H9 (cell line): Measurements from ENCODE around the gene PREP. TPM values are rescaled to one million over a fixed set of nuclear protein-coding genes. Genes with fewer than 3 reads are reported as not detected.

Source experiments
- DNase-seq: peaks from one replicate; pipeline ENCODE4 v3.0.0-alpha.2; 2017
- H2AFZ ChIP-seq: one replicate; pipeline ENCODE4 v1.6.1; 2013; ENCODE audit warnings: mild to moderate bottlenecking, low read length, control low read depth, moderate library complexity
- H2AK5ac ChIP-seq: 2 replicates; pipeline ENCODE4 v1.6.1; 2013; ENCODE audit warnings: low read length, control low read depth, mixed read lengths; ENCODE audit not compliant: insufficient read length
- H2BK120ac ChIP-seq: one replicate; pipeline ENCODE4 v1.6.1; 2013; ENCODE audit warnings: low read depth, mild to moderate bottlenecking, low read length, control low read depth, inconsistent platforms; ENCODE audit not compliant: poor library complexity, severe bottlenecking
- H2BK12ac ChIP-seq: 2 replicates; pipeline ENCODE4 v1.6.1; 2013; ENCODE audit warnings: low read length, control low read depth, mixed read lengths, low read depth; ENCODE audit not compliant: insufficient read length
- H2BK15ac ChIP-seq: 2 replicates; pipeline ENCODE4 v1.6.1; 2013; ENCODE audit warnings: low read depth, low read length, control low read depth
- H2BK20ac ChIP-seq: one replicate; pipeline ENCODE4 v1.6.1; 2013; ENCODE audit warnings: low read depth, mild to moderate bottlenecking, low read length, control low read depth, inconsistent platforms; ENCODE audit not compliant: poor library complexity, severe bottlenecking
- H2BK5ac ChIP-seq: 2 replicates; pipeline ENCODE4 v1.6.1; 2013; ENCODE audit warnings: low read length, control low read depth, mixed read lengths; ENCODE audit not compliant: insufficient read length
- H3K14ac ChIP-seq: 2 replicates; pipeline ENCODE4 v1.6.1; 2013; ENCODE audit warnings: low read length, control low read depth; ENCODE audit not compliant: insufficient read depth
- H3K18ac ChIP-seq: 2 replicates; pipeline ENCODE4 v1.6.1; 2013; ENCODE audit warnings: low read depth, mild to moderate bottlenecking, mixed read lengths, low read length, control low read depth; ENCODE audit not compliant: insufficient read length
- H3K23ac ChIP-seq: 2 replicates; pipeline ENCODE4 v1.6.1; 2013; ENCODE audit warnings: low read length, control low read depth, mixed read lengths, low read depth; ENCODE audit not compliant: insufficient read length
- H3K23me2 ChIP-seq: 2 replicates; pipeline ENCODE4 v1.6.1; 2013; ENCODE audit warnings: low read depth, mild to moderate bottlenecking, mixed read lengths, low read length, control low read depth; ENCODE audit not compliant: insufficient read length, poor library complexity, severe bottlenecking
- H3K27ac ChIP-seq: 2 replicates; pipeline ENCODE4 v1.5.1; 2013; ENCODE audit warnings: low read length, control low read depth, mixed read lengths, low read depth; ENCODE audit not compliant: insufficient read length
- H3K27me3 ChIP-seq: 2 replicates; pipeline ENCODE4 v1.6.1; 2013; ENCODE audit warnings: low read length, control low read depth, inconsistent platforms; ENCODE audit not compliant: insufficient read depth
- H3K4ac ChIP-seq: 2 replicates; pipeline ENCODE4 v1.6.1; 2013; ENCODE audit warnings: low read depth, mild to moderate bottlenecking, control low read depth, inconsistent platforms, low read length, moderate library complexity
- H3K4me1 ChIP-seq: 2 replicates; pipeline ENCODE4 v1.6.1; 2013; ENCODE audit warnings: low read length, control low read depth, inconsistent platforms; ENCODE audit not compliant: insufficient read depth
- H3K4me2 ChIP-seq: 2 replicates; pipeline ENCODE4 v1.6.1; 2013; ENCODE audit warnings: low read length, control low read depth, mixed read lengths; ENCODE audit not compliant: insufficient read length, insufficient read depth
- H3K56ac ChIP-seq: 2 replicates; pipeline ENCODE4 v1.6.1; 2013; ENCODE audit warnings: low read depth, mild to moderate bottlenecking, mixed read lengths, low read length, control low read depth; ENCODE audit not compliant: insufficient read length
- H3K79me1 ChIP-seq: 2 replicates; pipeline ENCODE4 v1.6.1; 2013; ENCODE audit warnings: low read depth, mild to moderate bottlenecking, moderate library complexity, low read length, control low read depth, inconsistent platforms; ENCODE audit not compliant: insufficient read depth, poor library complexity, severe bottlenecking
- H3K79me2 ChIP-seq: 2 replicates; pipeline ENCODE4 v1.6.1; 2013; ENCODE audit warnings: low read length, control low read depth, inconsistent platforms; ENCODE audit not compliant: insufficient read depth
- H3K9ac ChIP-seq: 2 replicates; pipeline ENCODE4 v1.6.1; 2013; ENCODE audit warnings: low read length, control low read depth, mixed read lengths; ENCODE audit not compliant: insufficient read length; ENCODE audit errors: extremely low read depth
- H3K9me3 ChIP-seq: one replicate; pipeline ENCODE4 v1.6.1; 2013; ENCODE audit warnings: low read depth, low read length, inconsistent platforms; ENCODE audit not compliant: control insufficient read depth
- H3T11ph ChIP-seq: one replicate; pipeline ENCODE4 v1.6.1; 2013; ENCODE audit warnings: mild to moderate bottlenecking, low read length, control low read depth, inconsistent platforms
- H4K20me1 ChIP-seq: one replicate; pipeline ENCODE4 v1.6.1; 2013; ENCODE audit not compliant: control insufficient read depth, insufficient read length, insufficient read depth
- H4K5ac ChIP-seq: 2 replicates; pipeline ENCODE4 v1.6.1; 2013; ENCODE audit warnings: low read depth, mild to moderate bottlenecking, mixed read lengths, low read length, control low read depth; ENCODE audit not compliant: insufficient read length
- H4K8ac ChIP-seq: replicated peaks from 2 replicates; pipeline ENCODE4 v1.6.1; 2013; ENCODE audit warnings: low read length, control low read depth, mixed read lengths, low read depth; ENCODE audit not compliant: insufficient read length
- H4K91ac ChIP-seq: 2 replicates; pipeline ENCODE4 v1.6.1; 2013; ENCODE audit warnings: low read depth, mild to moderate bottlenecking, moderate library complexity, mixed read lengths, low read length, control low read depth; ENCODE audit not compliant: insufficient read length
- H3K27ac Mint-ChIP-seq, 3 experiments: 2 replicates in 2 of 3; 3 replicates in 1 of 3; pipeline ENCODE4 v1.8.0; 2020 to 2021; ENCODE audit warnings: mixed read lengths in 3 of 3, mild to moderate bottlenecking in 1 of 3, moderate library complexity in 1 of 3
- H3K27me3 Mint-ChIP-seq: 2 replicates; pipeline ENCODE4 v1.8.0; 2021; ENCODE audit warnings: low read depth, mild to moderate bottlenecking, moderate library complexity, mixed read lengths
- H3K36me3 Mint-ChIP-seq, 3 experiments: 2 replicates in 2 of 3; 3 replicates in 1 of 3; pipeline ENCODE4 v1.8.0; 2020 to 2021; ENCODE audit warnings: low read depth in 3 of 3, mixed read lengths in 3 of 3; ENCODE audit not compliant: insufficient read depth in 1 of 3
- H3K4me1 Mint-ChIP-seq, 2 experiments: 2 replicates each; pipeline ENCODE4 v1.8.0; 2020; ENCODE audit warnings: mixed read lengths in 2 of 2
- H3K4me3 Mint-ChIP-seq, 2 experiments: 2 replicates in 1 of 2; 3 replicates in 1 of 2; pipeline ENCODE4 v1.8.0; 2020 to 2021; ENCODE audit warnings: mild to moderate bottlenecking in 2 of 2, mixed read lengths in 2 of 2, moderate library complexity in 1 of 2
- H3K9me3 Mint-ChIP-seq, 2 experiments: 2 replicates in 1 of 2; 3 replicates in 1 of 2; pipeline ENCODE4 v1.8.0; 2020; ENCODE audit warnings: mild to moderate bottlenecking in 2 of 2, mixed read lengths in 2 of 2, moderate library complexity in 1 of 2
- CTCF ChIP-seq: fragments of 200-600 bp; sonication (generic); conservative IDR thresholded peaks from 3 replicates; pipeline ENCODE4 v1.8.0; 2021; ENCODE audit warnings: antibody characterized with exemption, mild to moderate bottlenecking
- WGBS: extraction: QIAGEN DNeasy Blood & Tissue Kit; methylation state at CpG from one replicate; pipeline ENCODE4 v1.1.7; 2013; ENCODE audit warnings: missing lambda C conversion rate, low lambda C conversion rate, mixed read lengths; ENCODE audit not compliant: insufficient read length; ENCODE audit errors: extremely low coverage; 5-methylcytosine and 5-hydroxymethylcytosine counted together
- total RNA-seq: library from RNA; stranded (reverse); gene quantifications from 2 replicates; pipeline ENCODE4 v1.2.1, GENCODE V29; 2021

The PREP gene
- total RNA-seq, 1 experiment from 2014 or later: 54.0 TPM

GRCh38 chr6:105382958-105383357 is 19.9 kb downstream of the PREP start:
- Histone ChIP-seq H3K23me2 (no peaks in the 10 kb centered on the region), H4K20me1 (no peaks in the 10 kb centered on the region), H2AK5ac (no peak overlapping the region), H4K8ac (no peak overlapping the region), H3K79me1 (no peaks in the 10 kb centered on the region), H3K23ac (no peak overlapping the region), H2BK15ac (no peak overlapping the region), H3K27ac (no peak overlapping the region), H3K9me3 (no peaks in the 10 kb centered on the region), H3K4ac (no peak overlapping the region), H4K5ac (no peak overlapping the region), H2BK5ac (no peak overlapping the region), H3K4me1 (0 out of 2 replicates have a peak, but pooled peaks cover 3% of the 10 kb centered on the region), H3K18ac (no peak overlapping the region), H2BK12ac (no peak overlapping the region), H3T11ph (no peak overlapping the region), H3K9ac (no peak overlapping the region), H2BK120ac (no peak overlapping the region), H2AFZ (no peak overlapping the region), H3K79me2 (no peaks in the 10 kb centered on the region), H2BK20ac (no peak overlapping the region), H3K4me2 (no peak overlapping the region), H3K14ac (no peak overlapping the region), H4K91ac (no peak overlapping the region), H3K27me3 (no peaks in the 10 kb centered on the region), H3K56ac (no peak overlapping the region)
- H3K9me3 Mint-ChIP-seq: no peaks in the 10 kb centered on the region
- no CpG with 5 or more reads among the region's 4 CpGs for WGBS
- H3K36me3 Mint-ChIP-seq: peaks cover 0 to 8% (median 6%) of the 10 kb centered on the region in 3 experiments; a peak in 5 of 7 replicates
- H3K27ac Mint-ChIP-seq: no peak overlapping the region
- no peak for DNase-seq
- H3K4me1 Mint-ChIP-seq: peaks cover 12 to 14% of the 10 kb centered on the region in 2 experiments; a peak in 3 of 4 replicates
- H3K4me3 Mint-ChIP-seq: no peak overlapping the region
- H3K27me3 Mint-ChIP-seq: no peaks in the 10 kb centered on the region
- TF ChIP-seq CTCF: no peak
